SK-N-SH (cell line): ENCODE measurements around the gene CNPY4. TPM values are rescaled to one million over a fixed set of nuclear protein-coding genes. Genes with fewer than 3 reads are reported as not detected.

Experiments
- CTCF ChIA-PET: fragments of 300-600, 350-600 bp; formaldehyde crosslinking; extraction: SDS; loops from one replicate; lab custom pipeline; 2021; lab: Yijun Ruan, JAX
- POLR2A ChIA-PET: fragments of 350-600 bp; sonication (Branson Sonifier 250); formaldehyde crosslinking; extraction: SDS; loops from one replicate; lab custom pipeline; 2020; ENCODE audit warnings: antibody characterized with exemption, inconsistent platforms; lab: Yijun Ruan, JAX
- DNase-seq: peaks from one replicate; pipeline ENCODE4 v3.0.0; 2012
- H2AFZ ChIP-seq: fragments of 200-600 bp; sonication (generic); 2 replicates; pipeline ENCODE4 v1.8.1; 2016; ENCODE audit warnings: antibody characterized with exemption, mild to moderate bottlenecking, low read depth
- H3F3A ChIP-seq: fragments of 200-600 bp; sonication (generic); replicated peaks from 2 replicates; pipeline ENCODE3; 2016; ENCODE audit warnings: antibody characterized with exemption, mild to moderate bottlenecking; ENCODE audit not compliant: insufficient read depth
- H3K27ac ChIP-seq, 2 experiments: fragments of 200-500 bp in 1 of 2; fragments of 200-600 bp in 1 of 2; sonication (Bioruptor generic) in 1 of 2; sonication (generic), shearing (Covaris generic) in 1 of 2; 2 replicates each; pipeline versions ENCODE4 v1.5.1 to v1.6.1; 2014 to 2016; ENCODE audit warnings: low read depth in 2 of 2, inconsistent platforms in 1 of 2, low read length in 1 of 2, mild to moderate bottlenecking in 1 of 2, mixed read lengths in 1 of 2
- H3K27me3 ChIP-seq: fragments of 200-600 bp; sonication (generic), shearing (Covaris generic); 2 replicates; pipeline ENCODE4 v1.6.1; 2016; ENCODE audit warnings: mixed run types; ENCODE audit not compliant: insufficient read depth
- H3K36me3 ChIP-seq, 2 experiments: fragments of 200-500 bp in 1 of 2; fragments of 200-600 bp in 1 of 2; sonication (Bioruptor generic) in 1 of 2; sonication (generic) in 1 of 2; replicated peaks in 1 of 2; 2 replicates each; pipeline versions ENCODE3 to v1.5.1; 2014 to 2016; ENCODE audit warnings: low read length in 1 of 2, mild to moderate bottlenecking in 1 of 2; ENCODE audit not compliant: insufficient read depth in 2 of 2, control insufficient read depth in 1 of 2
- H3K4me1 ChIP-seq, 2 experiments: fragments of 200-500 bp in 1 of 2; fragments of 200-600 bp in 1 of 2; sonication (Bioruptor generic) in 1 of 2; sonication (generic), shearing (Covaris generic) in 1 of 2; 2 replicates each; pipeline versions ENCODE4 v1.5.1 to v1.6.1; 2014 to 2016; ENCODE audit warnings: low read depth in 1 of 2, low read length in 1 of 2, mixed run types in 1 of 2; ENCODE audit not compliant: insufficient read depth in 2 of 2, control insufficient read depth in 1 of 2
- H3K4me2 ChIP-seq: fragments of 200-600 bp; sonication (generic), shearing (Covaris generic); 2 replicates; pipeline ENCODE4 v1.6.1; 2017; ENCODE audit warnings: mixed run types
- H3K4me3 ChIP-seq, 2 experiments: fragments of 200-500 bp in 1 of 2; fragments of 200-600 bp in 1 of 2; sonication (Bioruptor generic) in 1 of 2; sonication (generic), shearing (Covaris generic) in 1 of 2; 2 replicates each; pipeline versions ENCODE4 v1.5.1 to v1.8.1; 2014 to 2016; ENCODE audit warnings: low read depth in 2 of 2, inconsistent platforms in 1 of 2, low read length in 1 of 2, mild to moderate bottlenecking in 1 of 2, mixed read lengths in 1 of 2, moderate library complexity in 1 of 2
- H3K79me2 ChIP-seq: fragments of 200-600 bp; sonication (generic); 2 replicates; pipeline ENCODE4 v1.8.1; 2017; ENCODE audit warnings: mild to moderate bottlenecking; ENCODE audit not compliant: insufficient read depth
- H3K9ac ChIP-seq: fragments of 200-600 bp; sonication (generic); 2 replicates; pipeline ENCODE4 v1.6.1; 2017; ENCODE audit warnings: mixed run types
- H3K9me2 ChIP-seq: fragments of 200-600 bp; sonication (generic); 2 replicates; pipeline ENCODE4 v1.6.1; 2017; ENCODE audit warnings: mixed run types
- H3K9me3 ChIP-seq: fragments of 200-600 bp; sonication (generic); 2 replicates; pipeline ENCODE4 v1.6.1; 2017; ENCODE audit warnings: mixed run types, mild to moderate bottlenecking, moderate library complexity
- H4K20me1 ChIP-seq: fragments of 200-600 bp; sonication (generic); 2 replicates; pipeline ENCODE4 v1.6.1; 2017; ENCODE audit warnings: mild to moderate bottlenecking, mixed run types; ENCODE audit not compliant: insufficient read depth
- CHD2 ChIP-seq: fragments of 150-350 bp; IDR thresholded peaks from 2 replicates; pipeline ENCODE4 v1.6.1; 2018; ENCODE audit warnings: low read length; ENCODE audit not compliant: partially characterized antibody
- EP300 ChIP-seq, 2 experiments: IDR thresholded peaks; 2 replicates each; pipeline versions ENCODE4 v1.4.0 to v1.6.1; 2012; ENCODE audit warnings: borderline replicate concordance in 1 of 2, low read depth in 1 of 2, low read length in 1 of 2
- GATA2 ChIP-seq: sonication (generic); formaldehyde crosslinking; IDR thresholded peaks from 2 replicates; pipeline ENCODE4 v1.5.0; 2020; ENCODE audit warnings: mild to moderate bottlenecking, missing genetic modification reagents
- RAD21 ChIP-seq: IDR thresholded peaks from 2 replicates; pipeline ENCODE4 v1.6.1; 2012; ENCODE audit warnings: mild to moderate bottlenecking, low read length
- RFX5 ChIP-seq: IDR thresholded peaks from 2 replicates; pipeline ENCODE4 v1.6.1; 2012; ENCODE audit warnings: mild to moderate bottlenecking, improper control_type of control experiment, low read length
- SIN3A ChIP-seq: IDR thresholded peaks from 2 replicates; pipeline ENCODE4 v1.6.1; 2012; ENCODE audit warnings: low read depth, mild to moderate bottlenecking, low read length, moderate library complexity, borderline replicate concordance
- TAF1 ChIP-seq: IDR thresholded peaks from 2 replicates; pipeline ENCODE4 v1.6.1; 2012; ENCODE audit warnings: low read depth, mild to moderate bottlenecking, low read length, moderate library complexity, borderline replicate concordance
- TCF12 ChIP-seq: IDR thresholded peaks from 2 replicates; pipeline ENCODE4 v1.4.0; 2012
- TEAD4 ChIP-seq: IDR thresholded peaks from 2 replicates; pipeline ENCODE4 v1.4.0; 2012; ENCODE audit warnings: mild to moderate bottlenecking, borderline replicate concordance; ENCODE audit not compliant: insufficient read depth
- WGBS: methylation state at CpG from one replicate; pipeline ENCODE4 v1.1.6; 2017; ENCODE audit warnings: low lambda C conversion rate; 5-methylcytosine and 5-hydroxymethylcytosine counted together
- polyA plus RNA-seq, 3 experiments: library from polyadenylated mRNA; depleted of rRNA; stranded (reverse); fragments of >200 nt; gene quantifications; 2 replicates each; pipeline ENCODE4 v1.2.3, GENCODE V29; 2012
- TF ChIP-seq, protein P1 (sequence below): IDR thresholded peaks from 2 replicates; pipeline ENCODE4 v1.4.0; 2012; ENCODE audit warnings: low read depth, borderline replicate concordance

The CNPY4 gene
- polyA plus RNA-seq, 1 of the 3 experiments (the other 2 are of a cell fraction): 52.0 TPM

GRCh38 chr7:100077205-100077604 is 42.2 kb upstream of the CNPY4 start:
- H3K9me2 ChIP-seq: no peaks in the 10 kb centered on the region
- no peak overlapping the region for H3K9ac ChIP-seq
- peaks cover 6% of the 10 kb centered on the region for H3F3A ChIP-seq
- no peak for DNase-seq
- no peak overlapping the region for H3K27ac ChIP-seq
- no peak overlapping the region for H3K4me2 ChIP-seq
- no peaks in the 10 kb centered on the region for H3K27me3 ChIP-seq
- TF ChIP-seq TEAD4 (no peak), GATA2 (CRISPR knock-in tag) (no peak), RAD21 (no peak), SIN3A (no peak), TCF12 (no peak), TAF1 (no peak)
- TF ChIP-seq, protein P1, sequence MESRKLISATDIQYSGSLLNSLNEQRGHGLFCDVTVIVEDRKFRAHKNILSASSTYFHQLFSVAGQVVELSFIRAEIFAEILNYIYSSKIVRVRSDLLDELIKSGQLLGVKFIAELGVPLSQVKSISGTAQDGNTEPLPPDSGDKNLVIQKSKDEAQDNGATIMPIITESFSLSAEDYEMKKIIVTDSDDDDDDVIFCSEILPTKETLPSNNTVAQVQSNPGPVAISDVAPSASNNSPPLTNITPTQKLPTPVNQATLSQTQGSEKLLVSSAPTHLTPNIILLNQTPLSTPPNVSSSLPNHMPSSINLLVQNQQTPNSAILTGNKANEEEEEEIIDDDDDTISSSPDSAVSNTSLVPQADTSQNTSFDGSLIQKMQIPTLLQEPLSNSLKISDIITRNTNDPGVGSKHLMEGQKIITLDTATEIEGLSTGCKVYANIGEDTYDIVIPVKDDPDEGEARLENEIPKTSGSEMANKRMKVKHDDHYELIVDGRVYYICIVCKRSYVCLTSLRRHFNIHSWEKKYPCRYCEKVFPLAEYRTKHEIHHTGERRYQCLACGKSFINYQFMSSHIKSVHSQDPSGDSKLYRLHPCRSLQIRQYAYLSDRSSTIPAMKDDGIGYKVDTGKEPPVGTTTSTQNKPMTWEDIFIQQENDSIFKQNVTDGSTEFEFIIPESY: no peak
- TF ChIP-seq, all 33 proteins: peak for 0
- Histone ChIP-seq H4K20me1 (peaks cover 20% of the 10 kb centered on the region; the same call in 1 of the 2 replicates), H3K4me3 (no peak overlapping the region), H3K79me2 (peaks cover 85% of the 10 kb centered on the region), H3K4me1 (peaks cover 12% of the 10 kb centered on the region in 2 experiments; a peak in 3 of 4 replicates), H3K36me3 (peaks cover 59 to 82% of the 10 kb centered on the region in 2 experiments), H3K9me3 (peaks cover 14% of the 10 kb centered on the region), H2AFZ (no peak overlapping the region)
- POLR2A ChIA-PET: interaction anchor here (0.6 kb wide), 1 partner anchor 23 kb away, joined by 4 read pairs; no protein-coding TSS in a partner anchor
- CTCF ChIA-PET: interaction anchor here (0.9 kb wide), 1 partner anchor 17 kb away, joined by 3 read pairs; no protein-coding TSS in a partner anchor
- WGBS: 95% methylated on average over 4 of the region's 4 CpGs

DNA sequence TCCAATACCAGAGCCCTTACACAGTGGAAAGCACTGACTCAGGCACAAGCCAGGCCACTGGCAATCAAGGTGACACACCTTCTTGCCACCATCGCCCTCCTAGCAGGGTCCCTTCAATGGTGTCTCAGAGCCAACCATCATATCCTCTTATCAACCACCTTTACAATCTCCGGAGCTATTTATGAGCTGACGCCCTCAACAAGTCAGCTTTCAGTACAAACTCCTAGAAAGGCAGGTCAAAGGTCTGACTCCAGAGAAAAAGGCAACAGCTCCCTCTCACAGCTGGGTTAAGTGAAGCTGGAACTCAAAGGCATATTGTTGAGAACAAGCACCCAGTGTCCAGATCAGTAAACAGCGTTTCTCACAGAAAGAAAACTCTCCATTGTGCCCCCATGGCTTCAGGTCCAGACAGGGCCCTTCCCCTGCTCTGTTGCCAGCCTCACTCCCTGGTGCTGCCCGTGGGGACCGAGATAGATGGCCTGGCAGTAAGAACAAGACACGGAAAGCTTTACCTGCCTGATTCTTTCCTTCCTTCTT is 40.3 kb upstream of the CNPY4 start:
- Histone ChIP-seq H3F3A (peaks cover 4% of the 10 kb centered on the region), H3K9me2 (no peaks in the 10 kb centered on the region), H3K9me3 (0 out of 2 replicates have a peak, but pooled peaks cover 3% of the 10 kb centered on the region), H3K79me2 (peaks cover 71% of the 10 kb centered on the region), H3K27ac (0 out of 4 replicates have a peak overlapping the region, but pooled peaks of 1 of the 2 experiments have one; percentile 76), H3K9ac (peak overlapping the region; percentile 92; the same call in 1 of the 2 replicates), H4K20me1 (peaks cover 20% of the 10 kb centered on the region; the same call in 1 of the 2 replicates), H3K4me3 (peak overlapping the region in 1 of 2 experiments; percentile 94; a peak in 2 of 4 replicates), H3K36me3 (peaks cover 43 to 63% of the 10 kb centered on the region in 2 experiments), H3K27me3 (no peaks in the 10 kb centered on the region), H3K4me1 (peaks cover 12% of the 10 kb centered on the region in 2 experiments; a peak in 3 of 4 replicates), H2AFZ (no peak overlapping the region), H3K4me2 (peak overlapping the region; percentile 87; the same call in 1 of the 2 replicates)
- CTCF ChIA-PET: interaction anchor here (0.6 to 8.5 kb wide), 6 partner anchors 12 to 1060 kb away, joined by 3 to 59 read pairs (median 5); partner anchors contain the start of genes AP4M1, MCM7 and ZKSCAN1
- DNase-seq: no peak
- WGBS: 82% methylated on average over 7 of the region's 7 CpGs
- no peak for TF ChIP-seq RFX5
- TF ChIP-seq SIN3A: no peak
- TF ChIP-seq TCF12: no peak
- TF ChIP-seq EP300 (IDR thresholded peaks at IDR 0.05; ENCODE audit: borderline replicate concordance in 1 of 2, low read depth in 1 of 2, low read length in 1 of 2): no peak
- no peak for TF ChIP-seq CHD2
- TF ChIP-seq, all 33 proteins: peak for 0
- POLR2A ChIA-PET: interaction anchor here (0.6 to 1.5 kb wide), 3 partner anchors 9 to 63 kb away, joined by 3 to 6 read pairs (median 3); no protein-coding TSS in a partner anchor
